Measurements from ENCODE around the gene RALGAPA2. TPM values are rescaled to one million over a fixed set of nuclear protein-coding genes. Genes with fewer than 3 reads are reported as not detected.

Gene RALGAPA2
- total RNA-seq, 1 experiment from 2014 or later: 18.2 TPM

DNA sequence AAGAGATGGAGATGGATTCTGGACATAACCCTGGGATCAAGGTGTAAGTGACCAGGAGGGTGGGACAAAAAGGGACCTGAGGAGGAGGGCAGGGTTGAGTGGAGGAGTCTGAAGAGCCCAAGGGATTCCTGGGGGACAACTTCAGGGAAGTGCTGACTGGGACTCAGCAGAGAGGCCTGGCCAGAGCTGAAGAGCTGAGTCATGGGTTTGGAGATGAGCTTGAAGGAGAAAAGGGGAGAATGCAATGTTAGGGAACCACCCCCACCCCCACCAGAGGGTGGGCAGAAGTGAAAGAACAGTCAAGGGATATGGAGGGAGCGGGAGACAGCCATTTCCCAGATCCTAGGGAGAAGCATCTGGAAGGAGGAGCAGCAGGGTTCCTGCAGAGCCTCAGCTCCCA lies 289.3 kb downstream of the RALGAPA2 start:
- Mint-ChIP-seq H3K27ac (peak overlapping the region; percentile 41; the same call in 1 of the 2 replicates), H3K9me3 (no peaks in the 10 kb centered on the region), H3K27me3 (ENCODE audit: low read depth) (no peaks in the 10 kb centered on the region), H3K4me1 (peaks cover 8% of the 10 kb centered on the region), H3K4me3 (no peak overlapping the region), H3K36me3 (no peaks in the 10 kb centered on the region)
- ChIA-PET POLR2A (no interaction called here), CTCF (no interaction called here)
- DNase-seq (ENCODE audit: low spot score) (no peak), ATAC-seq (no peak)
- TF ChIP-seq ESRRA (CRISPR knock-in tag; IDR thresholded peaks at IDR 0.05; ENCODE audit: borderline replicate concordance) (no peak), GTF2I (CRISPR knock-in tag; conservative IDR thresholded peaks at IDR 0.05) (no peak)
- TF ChIP-seq, protein P1, sequence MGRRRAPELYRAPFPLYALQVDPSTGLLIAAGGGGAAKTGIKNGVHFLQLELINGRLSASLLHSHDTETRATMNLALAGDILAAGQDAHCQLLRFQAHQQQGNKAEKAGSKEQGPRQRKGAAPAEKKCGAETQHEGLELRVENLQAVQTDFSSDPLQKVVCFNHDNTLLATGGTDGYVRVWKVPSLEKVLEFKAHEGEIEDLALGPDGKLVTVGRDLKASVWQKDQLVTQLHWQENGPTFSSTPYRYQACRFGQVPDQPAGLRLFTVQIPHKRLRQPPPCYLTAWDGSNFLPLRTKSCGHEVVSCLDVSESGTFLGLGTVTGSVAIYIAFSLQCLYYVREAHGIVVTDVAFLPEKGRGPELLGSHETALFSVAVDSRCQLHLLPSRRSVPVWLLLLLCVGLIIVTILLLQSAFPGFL (CRISPR knock-in tag; IDR thresholded peaks at IDR 0.05; ENCODE audit: borderline replicate concordance): no peak

DNA sequence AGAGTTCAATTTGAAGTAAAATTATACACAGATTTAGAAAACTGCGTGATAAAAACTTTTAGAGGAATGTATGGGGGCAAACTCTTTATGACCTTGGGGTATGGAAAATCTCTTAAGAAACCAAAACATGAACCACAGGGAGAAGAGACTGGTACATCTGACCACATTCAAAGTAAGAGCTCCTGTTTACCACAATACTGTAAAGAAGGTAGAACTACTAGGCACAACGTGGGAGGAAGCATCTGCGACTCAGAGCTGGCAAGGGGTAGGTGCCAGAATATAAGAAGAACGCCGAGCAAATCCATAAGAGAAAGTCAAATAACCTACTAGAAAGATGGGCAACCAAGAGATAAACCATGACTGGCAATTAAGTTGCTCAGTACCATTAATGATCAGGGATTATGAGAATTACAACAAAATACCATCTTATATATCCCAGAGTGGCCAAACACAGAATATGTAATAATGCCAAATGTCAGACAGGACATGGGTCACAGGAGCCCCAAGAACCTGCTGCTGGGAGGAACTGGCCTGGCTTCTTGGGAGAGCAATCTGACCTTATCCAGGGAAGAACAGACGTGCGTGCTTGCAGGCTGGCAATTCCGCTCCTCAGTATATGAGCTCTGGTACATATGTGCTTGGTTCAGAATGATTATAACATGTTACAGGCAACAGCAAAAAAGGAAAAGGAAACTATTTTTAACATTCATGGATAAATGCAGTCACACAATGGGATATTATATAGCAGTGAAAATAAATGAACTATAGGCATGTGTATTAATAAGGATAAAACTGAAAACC lies 294.4 kb downstream of the RALGAPA2 start:
- no peaks in the 10 kb centered on the region for H3K36me3 Mint-ChIP-seq
- POLR2A ChIA-PET: no interaction called here
- ATAC-seq (no peak), DNase-seq (ENCODE audit: low spot score) (no peak)
- no peaks in the 10 kb centered on the region for H3K9me3 Mint-ChIP-seq
- H3K27ac Mint-ChIP-seq: no peak overlapping the region
- CTCF ChIA-PET: no interaction called here
- no peak for TF ChIP-seq ZNF232 (CRISPR knock-in tag; IDR thresholded peaks at IDR 0.05)
- TF ChIP-seq RORB (CRISPR knock-in tag; IDR thresholded peaks at IDR 0.05): no peak
- no peak for TF ChIP-seq IRF2 (CRISPR knock-in tag; IDR thresholded peaks at IDR 0.05; ENCODE audit: borderline replicate concordance, low read depth)
- TF ChIP-seq, protein P2, sequence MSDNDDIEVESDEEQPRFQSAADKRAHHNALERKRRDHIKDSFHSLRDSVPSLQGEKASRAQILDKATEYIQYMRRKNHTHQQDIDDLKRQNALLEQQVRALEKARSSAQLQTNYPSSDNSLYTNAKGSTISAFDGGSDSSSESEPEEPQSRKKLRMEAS (CRISPR knock-in tag; IDR thresholded peaks at IDR 0.05): no peak
- TF ChIP-seq E2F5 (CRISPR knock-in tag; IDR thresholded peaks at IDR 0.05): no peak
- no peak for TF ChIP-seq TEAD4 (CRISPR knock-in tag; IDR thresholded peaks at IDR 0.05)
- no peak for TF ChIP-seq ZNF423 (CRISPR knock-in tag; IDR thresholded peaks at IDR 0.05)
- no peak overlapping the region for H3K4me3 Mint-ChIP-seq
- H3K27me3 Mint-ChIP-seq (ENCODE audit: low read depth): no peaks in the 10 kb centered on the region
- peaks cover 25% of the 10 kb centered on the region for H3K4me1 Mint-ChIP-seq

DNA sequence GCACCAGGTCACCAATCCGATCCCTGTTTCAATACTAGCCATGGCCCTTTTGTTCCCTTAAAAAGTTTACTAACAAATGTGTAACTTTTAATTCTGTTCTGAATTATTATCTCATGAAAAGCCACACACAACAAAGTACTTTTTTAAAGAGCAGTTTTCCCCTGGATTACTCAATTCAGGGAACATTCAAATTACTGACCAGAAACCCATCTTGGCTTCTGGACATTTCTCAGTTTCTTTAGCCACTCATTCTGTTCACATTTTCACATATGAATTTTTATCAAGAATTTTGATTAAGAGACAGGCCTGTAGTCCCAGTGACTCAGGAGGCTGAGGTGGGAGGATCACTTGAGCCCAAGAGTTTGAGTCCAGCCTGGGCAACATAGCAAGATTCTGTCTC lies 297.1 kb downstream of the RALGAPA2 start:
- no peak for TF ChIP-seq NFYB (CRISPR knock-in tag; conservative IDR thresholded peaks at IDR 0.05; ENCODE audit: low read depth)
- TF ChIP-seq SP1 (CRISPR knock-in tag; conservative IDR thresholded peaks at IDR 0.05): no peak
- TF ChIP-seq, protein P3, sequence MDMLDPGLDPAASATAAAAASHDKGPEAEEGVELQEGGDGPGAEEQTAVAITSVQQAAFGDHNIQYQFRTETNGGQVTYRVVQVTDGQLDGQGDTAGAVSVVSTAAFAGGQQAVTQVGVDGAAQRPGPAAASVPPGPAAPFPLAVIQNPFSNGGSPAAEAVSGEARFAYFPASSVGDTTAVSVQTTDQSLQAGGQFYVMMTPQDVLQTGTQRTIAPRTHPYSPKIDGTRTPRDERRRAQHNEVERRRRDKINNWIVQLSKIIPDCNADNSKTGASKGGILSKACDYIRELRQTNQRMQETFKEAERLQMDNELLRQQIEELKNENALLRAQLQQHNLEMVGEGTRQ (CRISPR knock-in tag; IDR thresholded peaks at IDR 0.05): no peak
- TF ChIP-seq, protein P4, sequence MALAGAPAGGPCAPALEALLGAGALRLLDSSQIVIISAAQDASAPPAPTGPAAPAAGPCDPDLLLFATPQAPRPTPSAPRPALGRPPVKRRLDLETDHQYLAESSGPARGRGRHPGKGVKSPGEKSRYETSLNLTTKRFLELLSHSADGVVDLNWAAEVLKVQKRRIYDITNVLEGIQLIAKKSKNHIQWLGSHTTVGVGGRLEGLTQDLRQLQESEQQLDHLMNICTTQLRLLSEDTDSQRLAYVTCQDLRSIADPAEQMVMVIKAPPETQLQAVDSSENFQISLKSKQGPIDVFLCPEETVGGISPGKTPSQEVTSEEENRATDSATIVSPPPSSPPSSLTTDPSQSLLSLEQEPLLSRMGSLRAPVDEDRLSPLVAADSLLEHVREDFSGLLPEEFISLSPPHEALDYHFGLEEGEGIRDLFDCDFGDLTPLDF (CRISPR knock-in tag; IDR thresholded peaks at IDR 0.05): no peak
- no peak for TF ChIP-seq ESRRA (CRISPR knock-in tag; IDR thresholded peaks at IDR 0.05; ENCODE audit: borderline replicate concordance)
- TF ChIP-seq, protein P5, sequence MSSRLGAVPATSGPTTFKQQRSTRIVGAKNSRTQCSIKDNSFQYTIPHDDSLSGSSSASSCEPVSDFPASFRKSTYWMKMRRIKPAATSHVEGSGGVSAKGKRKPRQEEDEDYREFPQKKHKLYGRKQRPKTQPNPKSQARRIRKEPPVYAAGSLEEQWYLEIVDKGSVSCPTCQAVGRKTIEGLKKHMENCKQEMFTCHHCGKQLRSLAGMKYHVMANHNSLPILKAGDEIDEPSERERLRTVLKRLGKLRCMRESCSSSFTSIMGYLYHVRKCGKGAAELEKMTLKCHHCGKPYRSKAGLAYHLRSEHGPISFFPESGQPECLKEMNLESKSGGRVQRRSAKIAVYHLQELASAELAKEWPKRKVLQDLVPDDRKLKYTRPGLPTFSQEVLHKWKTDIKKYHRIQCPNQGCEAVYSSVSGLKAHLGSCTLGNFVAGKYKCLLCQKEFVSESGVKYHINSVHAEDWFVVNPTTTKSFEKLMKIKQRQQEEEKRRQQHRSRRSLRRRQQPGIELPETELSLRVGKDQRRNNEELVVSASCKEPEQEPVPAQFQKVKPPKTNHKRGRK (CRISPR knock-in tag; IDR thresholded peaks at IDR 0.05; ENCODE audit: borderline replicate concordance): no peak
- TF ChIP-seq CBFB (CRISPR knock-in tag; IDR thresholded peaks at IDR 0.05; ENCODE audit: low read depth): no peak
- TF ChIP-seq NR1H2 (CRISPR knock-in tag; IDR thresholded peaks at IDR 0.05): no peak
- TF ChIP-seq AFF4 (CRISPR knock-in tag; IDR thresholded peaks at IDR 0.05; ENCODE audit: borderline replicate concordance): no peak
- TF ChIP-seq USF1 (CRISPR knock-in tag; IDR thresholded peaks at IDR 0.05): no peak
- no peak for DNase-seq (ENCODE audit: low spot score)
- H3K27me3 Mint-ChIP-seq (ENCODE audit: low read depth): no peaks in the 10 kb centered on the region
- no peaks in the 10 kb centered on the region for H3K36me3 Mint-ChIP-seq
- H3K27ac Mint-ChIP-seq: no peak overlapping the region
- ATAC-seq: no peak
- H3K4me1 Mint-ChIP-seq: peaks cover 48% of the 10 kb centered on the region
- POLR2A ChIA-PET: no interaction called here
- no peak overlapping the region for H3K4me3 Mint-ChIP-seq
- no peaks in the 10 kb centered on the region for H3K9me3 Mint-ChIP-seq
- CTCF ChIA-PET: no interaction called here
